Stimulated activated CD4-positive, alpha-beta T cell treated with anti-CD3 and anti-CD28 coated beads, Interleukin-15, amount 100 ng/mL, for 48 hours (primary cell): Measurements from ENCODE around the gene SPOCD1.

ENCODE experiments used
- DNase-seq, 2 donors: peaks; one replicate each; pipeline ENCODE4 v3.0.0-alpha.2; 2020; ENCODE audit warnings: low read depth in 2 of 2

SPOCD1 gene

DNA sequence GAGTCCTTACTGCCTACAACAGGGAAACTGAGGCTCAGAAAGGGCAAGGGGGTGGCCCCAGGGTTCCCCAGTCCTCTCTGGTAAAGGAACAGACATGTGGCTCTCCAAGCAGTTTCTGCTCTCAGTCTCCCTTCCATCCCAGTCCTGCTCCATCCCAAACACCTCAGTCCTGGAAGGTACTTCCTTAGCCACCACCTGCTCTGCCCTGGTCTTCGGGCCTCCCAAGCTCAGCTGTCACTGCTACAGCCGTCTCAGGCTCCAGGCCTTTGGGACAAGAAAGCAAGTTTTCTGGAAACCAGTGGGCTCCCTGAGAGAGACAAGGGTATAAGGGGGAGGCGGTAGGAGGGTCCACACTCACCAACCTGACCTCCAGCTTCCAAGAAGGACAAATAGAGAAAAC is 28.6 kb downstream of the SPOCD1 start:
- no peak for DNase-seq

DNA sequence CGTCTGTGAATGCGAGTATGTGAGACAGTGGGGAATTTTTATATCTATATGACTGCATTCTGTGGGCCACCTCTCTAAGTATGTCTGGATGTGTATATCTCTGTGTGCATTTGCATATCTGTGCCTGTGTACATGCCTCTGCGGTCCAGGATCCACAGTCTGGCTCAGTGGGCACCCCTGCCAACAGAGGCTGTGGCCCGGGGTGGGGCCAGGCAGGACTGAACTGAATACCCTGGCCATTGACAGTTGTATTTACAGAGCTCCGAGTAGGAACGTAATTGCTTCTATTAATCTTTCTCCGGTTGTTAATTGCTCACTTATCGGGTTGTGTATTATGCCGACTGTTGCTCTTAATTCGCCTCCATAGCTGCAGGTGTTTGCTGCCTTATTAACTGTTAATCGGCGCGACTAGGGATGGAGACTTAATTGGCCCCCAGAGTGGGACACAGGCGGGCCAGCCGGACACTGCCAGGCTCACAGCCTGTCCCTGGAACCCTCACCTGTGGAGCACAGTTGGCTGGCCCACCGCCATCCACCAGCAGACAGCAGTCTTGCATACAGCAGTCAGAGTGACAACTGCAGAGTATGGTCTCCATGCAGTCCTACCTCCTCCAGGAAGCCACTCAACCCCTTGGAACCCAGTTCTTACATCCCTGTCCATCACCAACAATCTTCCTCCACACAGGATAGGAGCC is 29.3 kb downstream of the SPOCD1 start:
- no peak for DNase-seq

DNA sequence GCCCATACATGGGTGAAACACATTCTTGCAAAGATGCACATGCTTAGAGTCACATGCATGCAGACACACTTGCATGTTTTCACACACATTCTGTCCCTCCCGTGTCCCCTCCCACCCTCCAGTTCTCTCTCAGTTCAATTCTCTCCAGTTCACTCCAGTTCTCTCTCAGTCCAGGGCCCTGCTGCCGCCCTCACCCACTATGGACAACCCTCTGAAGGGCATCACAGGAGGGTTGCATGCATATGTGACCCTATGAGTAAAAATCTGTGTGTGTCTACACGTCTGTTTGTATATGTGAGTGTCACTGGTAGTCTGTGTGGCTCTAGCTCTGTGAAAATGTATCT is 29.9 kb downstream of the SPOCD1 start:
- DNase-seq, result no peak

DNA sequence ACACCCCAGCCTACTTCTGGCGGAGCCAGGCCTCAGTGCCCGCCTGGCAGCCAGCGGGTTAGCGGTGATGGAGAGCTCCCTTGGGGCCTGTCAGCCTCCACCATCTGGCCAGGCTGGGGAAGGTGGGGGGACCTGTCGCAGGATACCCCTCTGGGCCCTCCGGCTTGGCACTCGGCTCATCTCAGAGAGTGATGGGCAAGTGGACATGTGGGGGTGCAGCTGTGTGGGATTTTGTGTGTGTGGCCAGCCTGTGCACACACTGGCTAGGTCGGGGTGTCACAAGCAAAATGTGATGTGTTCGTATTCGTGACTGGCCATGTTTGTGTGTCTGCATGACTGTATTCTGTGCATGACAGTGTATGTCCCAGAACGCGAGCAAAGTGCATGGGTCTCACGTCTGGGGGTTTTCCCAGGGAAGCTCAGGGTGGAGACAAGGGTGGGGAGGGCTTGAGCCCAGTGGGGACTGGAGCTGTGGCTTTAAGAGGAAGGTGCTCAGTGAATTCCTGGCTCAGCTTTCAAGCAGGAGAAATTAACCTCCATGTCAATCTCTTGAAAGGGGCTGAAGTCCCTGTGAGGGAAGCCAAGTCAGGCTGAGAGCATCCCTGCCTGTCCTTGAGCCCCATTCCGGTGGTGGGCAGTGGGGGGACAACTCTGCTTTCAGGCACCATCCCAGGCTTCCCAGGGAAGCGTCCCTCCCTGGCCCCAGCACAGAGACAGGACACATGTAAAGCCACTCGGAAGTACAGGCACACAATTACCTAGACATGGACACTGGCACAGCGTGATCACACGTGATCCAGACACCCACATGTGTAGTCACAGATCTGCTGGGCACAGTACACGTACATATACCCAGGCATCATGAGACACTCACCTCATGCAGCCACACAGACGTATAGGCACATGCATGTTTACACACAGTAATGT is 30.5 kb downstream of the SPOCD1 start:
- no peak for DNase-seq

DNA sequence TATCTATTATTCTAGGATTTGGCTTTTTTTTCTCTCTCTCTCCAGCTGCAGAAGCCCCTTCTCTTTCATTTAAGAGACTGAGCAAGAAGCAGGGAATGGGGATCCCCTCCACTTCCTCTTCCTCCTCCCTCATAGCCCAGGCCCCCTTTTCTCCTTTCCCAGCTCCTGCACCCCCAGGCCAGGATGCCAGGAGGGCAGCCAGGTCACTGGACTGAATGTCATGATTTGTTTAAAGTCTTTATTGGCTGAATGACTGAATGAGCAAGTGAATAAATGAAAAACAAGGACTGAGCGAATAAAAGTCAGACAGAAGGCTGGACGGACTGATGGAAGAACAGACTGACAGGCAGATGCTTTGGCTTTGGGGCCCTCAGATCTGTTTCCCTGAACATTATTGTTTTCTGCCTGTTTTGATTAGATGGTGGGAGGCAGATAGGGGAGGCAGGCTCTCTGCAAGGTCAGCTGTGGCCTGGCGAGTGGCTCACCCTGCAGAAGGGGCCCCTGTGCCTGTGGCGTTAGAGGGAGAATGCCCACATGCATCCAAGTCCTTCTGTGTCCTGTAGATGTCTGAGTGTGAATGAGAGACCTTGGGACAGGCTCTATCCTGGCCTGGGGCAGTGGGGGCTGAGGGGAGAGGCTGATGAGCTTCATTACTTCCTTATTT is 31.3 kb downstream of the SPOCD1 start:
- no peak for DNase-seq

DNA sequence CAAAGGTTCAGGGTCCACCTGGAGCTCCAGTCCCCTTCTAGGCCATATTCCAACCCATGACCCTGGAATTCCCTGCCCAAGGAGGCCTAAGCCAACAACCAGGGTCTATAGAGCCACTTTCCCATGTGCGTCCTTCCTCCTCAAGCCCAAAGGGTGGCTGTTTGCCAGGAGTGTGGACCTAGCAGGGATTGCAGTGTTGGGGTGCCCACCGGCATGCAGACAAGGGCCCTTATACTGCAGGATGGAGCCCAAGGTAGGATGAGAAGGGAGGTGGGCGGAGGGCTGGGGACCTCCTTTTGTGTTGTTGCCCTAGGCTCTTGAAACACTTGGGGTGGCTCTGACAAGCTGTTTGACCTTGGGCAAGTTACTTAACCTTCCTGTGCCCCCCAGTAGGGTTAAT is 32.0 kb downstream of the SPOCD1 start:
- DNase-seq, result no peak

DNA sequence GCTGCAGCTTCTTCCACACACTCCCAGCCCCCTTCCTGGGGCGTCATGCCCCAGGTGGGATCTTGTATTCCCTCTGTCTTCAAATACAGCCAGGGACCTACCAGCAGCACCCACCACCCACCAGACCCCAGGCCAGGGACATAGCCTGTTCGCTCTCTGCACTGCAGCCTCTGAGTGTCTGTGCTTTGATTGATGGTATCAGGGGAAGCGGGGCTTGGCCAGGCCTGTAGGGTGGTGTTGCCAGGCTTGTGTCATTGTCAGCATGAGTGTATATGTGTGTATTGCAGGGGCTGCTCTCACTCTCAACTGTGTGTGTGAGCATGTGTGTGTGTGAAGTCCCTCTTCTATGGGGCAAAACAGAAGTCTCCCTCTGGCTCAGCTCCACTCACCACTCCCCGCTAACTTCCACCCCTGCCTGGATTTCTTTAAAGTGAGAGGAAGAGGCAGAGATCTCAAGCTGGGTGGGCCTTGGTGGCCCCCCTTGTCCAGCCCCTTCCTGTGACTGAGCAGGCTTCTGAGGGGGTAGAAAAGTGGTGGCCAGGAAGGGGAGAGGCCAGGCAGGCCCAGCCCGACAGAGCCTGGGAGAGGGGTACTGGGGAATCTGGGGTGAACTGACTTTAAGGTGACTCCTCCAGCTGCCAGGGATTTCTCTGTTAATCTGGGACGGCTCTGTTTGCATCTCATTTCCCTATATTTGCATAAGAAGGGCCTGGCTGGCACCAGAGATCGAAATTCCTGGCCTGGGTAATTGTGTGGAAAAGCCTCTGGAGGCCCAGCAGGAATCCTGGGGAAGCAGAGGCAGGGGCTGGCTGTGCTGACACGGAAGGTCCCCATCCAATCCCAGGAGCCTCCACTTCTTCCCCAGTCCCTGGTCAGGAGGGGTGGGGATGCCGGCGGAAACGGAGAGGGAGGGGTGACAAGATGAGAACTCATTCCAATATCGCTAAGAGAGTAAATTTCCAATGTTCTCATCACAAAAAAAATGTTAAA is 33.1 kb downstream of the SPOCD1 start:
- no peak for DNase-seq

DNA sequence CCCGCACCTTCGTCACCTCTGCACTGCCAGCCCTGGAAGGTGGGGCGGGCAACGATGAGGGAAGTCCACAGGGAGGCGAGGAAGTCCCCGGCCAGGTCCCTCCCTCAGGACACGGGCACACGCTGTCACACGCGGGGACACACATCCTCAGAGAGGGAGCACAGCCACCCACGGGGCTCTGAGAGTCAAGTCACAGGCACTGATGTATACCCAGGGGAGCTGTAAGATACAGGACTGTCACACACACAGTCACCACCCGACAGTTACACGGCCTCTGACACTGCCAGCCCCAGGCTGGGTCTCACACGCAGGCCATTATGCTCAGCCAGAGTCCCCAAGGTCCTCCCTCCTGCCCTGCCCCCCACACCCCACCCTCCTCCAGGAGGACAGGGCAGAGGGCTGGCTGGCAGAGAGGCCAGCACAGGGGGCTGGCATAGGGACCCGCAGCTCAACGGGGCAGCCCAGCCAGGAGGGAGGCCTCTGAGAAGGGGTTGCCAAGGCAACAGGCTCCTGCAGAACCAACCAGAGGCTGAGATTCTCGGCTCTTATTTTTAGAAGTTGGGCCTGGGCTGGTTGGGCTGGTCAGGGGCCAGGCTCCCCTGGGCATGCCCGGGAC is 34.0 kb downstream of the SPOCD1 start:
- no peak for DNase-seq

DNA sequence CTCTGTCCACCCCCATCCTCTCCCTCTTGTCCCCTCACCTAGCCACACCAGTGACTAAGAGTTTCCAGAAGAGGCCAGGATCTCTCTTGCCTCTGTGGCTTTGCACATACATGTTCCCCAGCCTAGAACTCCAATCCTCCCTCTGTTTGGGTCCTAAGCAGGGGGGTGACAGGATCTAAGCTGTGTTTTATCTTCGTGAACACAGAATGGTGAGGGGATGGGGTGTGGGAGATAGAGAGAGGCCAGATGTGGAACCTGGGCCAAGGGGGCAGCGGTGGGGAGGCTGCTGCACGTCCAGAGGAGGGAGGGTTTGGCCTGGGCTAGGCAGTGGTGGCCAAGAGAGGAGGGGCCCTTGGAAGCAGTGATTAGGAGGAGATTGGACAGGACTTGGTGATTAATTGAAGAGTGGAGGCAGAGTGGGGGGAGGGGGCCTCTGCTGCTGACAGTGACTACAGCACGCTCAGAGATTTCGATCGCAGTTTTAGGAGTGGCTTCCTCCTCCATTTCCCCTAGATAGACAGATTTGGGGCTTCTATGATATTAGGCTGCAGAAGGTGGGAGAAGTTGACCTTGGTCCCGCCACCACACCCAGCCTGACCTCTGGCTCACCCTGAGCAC is 34.6 kb downstream of the SPOCD1 start:
- no peak for DNase-seq

DNA sequence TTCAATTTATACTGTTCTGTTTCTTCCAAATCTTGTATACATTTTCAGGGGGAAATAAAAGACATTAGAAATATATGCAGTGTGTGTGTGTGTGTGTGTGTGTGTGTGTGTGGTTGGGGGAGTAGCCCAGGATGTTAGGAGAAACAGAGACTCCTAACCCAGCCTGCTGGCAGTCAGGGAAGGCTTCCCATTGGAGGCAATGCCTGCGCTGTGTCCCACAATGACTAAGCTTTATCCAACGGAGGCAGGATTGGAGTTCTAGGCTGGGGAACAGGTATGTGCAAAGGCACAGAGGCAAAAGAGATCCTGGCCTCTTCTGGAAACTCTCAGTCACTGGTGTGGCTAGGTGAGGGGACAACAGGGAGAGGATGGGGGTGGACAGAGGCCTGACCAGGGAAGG is 35.2 kb downstream of the SPOCD1 start:
- DNase-seq, result no peak

DNA sequence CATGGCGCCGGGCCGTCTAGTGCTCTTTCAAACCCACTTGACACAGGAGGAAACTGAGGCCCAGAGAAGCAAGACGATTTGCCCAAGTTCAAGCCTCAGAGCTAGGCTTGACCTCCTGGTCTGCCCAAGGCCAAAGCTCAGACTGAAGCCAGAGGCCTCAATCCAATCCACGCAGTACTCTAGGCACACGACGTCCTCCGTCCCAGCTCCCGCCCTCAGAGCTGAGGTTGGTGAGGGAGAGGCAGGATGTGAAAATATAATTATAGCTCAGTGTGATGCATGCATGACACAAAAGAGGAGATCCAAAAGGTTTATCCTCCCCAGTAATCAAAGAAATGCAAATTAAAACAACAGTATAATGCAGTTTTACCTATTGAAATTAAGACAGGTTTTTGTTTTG is 36.1 kb downstream of the SPOCD1 start:
- DNase-seq, result no peak

DNA sequence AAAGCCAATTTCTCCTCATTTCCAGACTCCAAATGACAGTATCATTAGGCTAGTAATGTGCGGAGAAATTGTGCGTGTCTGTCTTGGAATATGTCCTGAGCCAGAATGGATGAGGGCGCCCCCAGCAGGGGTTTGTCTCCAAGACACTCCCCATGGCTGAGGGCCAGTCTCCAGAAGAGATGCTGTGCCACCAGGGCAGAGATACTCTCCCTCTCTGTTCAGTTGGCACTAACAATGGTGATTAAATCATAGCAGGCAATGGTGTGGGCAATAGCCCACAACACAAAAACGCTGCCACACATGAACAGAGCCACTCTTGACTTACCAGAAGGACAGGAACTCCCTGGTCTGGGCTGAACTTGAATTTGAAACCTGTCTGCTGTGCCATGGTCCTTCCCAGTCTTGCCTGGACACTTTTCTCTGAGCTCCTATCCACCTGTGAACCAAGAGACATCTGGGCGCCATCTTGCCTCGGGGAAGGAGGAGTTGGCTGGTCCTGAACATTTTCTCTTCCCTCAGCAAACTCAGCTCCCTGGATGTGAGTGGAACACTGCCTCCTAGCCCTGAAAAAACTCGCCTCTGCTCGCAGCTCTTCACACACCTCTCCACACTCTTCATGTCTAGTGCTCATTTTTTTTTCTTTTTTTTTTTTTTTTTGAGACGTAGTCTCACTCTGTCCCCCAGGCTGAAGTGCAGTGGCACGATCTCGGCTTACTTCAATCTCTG is 36.9 kb downstream of the SPOCD1 start:
- DNase-seq, result no peak

DNA sequence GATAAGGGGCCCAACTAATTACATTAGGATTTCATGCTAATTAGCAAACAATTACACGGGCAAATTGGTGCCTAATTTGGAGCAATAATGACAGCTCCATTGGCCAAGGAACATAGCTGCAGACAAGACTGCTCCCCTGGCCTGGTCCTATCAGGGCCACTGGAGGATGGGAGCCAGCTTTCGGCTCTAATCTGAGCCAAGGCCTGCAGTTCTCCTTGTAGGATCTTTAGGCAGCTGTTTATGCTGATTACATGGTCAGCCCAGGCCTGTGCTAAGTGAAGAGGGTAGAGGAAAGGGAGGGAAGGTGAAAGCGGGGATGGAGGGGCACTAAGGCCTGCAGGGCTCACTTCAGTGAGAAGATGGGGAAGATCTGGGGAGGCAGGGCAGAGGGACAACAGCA is 39.3 kb downstream of the SPOCD1 start:
- no peak for DNase-seq

DNA sequence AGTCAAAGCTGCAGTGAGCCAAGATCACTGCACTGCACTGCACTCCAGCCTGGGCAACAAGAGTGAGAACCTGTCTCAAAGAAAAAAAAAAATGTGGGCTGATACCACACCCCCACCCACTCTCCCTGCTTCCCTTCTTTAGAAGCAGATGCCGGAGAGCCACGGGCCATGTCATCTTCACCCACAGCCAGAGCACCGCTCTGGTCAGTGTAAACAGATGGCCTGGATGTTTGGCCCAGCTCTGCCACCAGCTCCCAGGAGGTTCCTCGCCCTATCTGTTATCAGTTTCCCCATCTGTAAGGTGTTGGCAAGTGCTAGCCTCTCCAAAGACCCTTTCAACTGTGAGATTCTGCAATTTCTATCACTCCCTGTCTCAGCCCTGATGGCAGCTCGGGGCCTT is 39.8 kb downstream of the SPOCD1 start:
- no peak for DNase-seq

DNA sequence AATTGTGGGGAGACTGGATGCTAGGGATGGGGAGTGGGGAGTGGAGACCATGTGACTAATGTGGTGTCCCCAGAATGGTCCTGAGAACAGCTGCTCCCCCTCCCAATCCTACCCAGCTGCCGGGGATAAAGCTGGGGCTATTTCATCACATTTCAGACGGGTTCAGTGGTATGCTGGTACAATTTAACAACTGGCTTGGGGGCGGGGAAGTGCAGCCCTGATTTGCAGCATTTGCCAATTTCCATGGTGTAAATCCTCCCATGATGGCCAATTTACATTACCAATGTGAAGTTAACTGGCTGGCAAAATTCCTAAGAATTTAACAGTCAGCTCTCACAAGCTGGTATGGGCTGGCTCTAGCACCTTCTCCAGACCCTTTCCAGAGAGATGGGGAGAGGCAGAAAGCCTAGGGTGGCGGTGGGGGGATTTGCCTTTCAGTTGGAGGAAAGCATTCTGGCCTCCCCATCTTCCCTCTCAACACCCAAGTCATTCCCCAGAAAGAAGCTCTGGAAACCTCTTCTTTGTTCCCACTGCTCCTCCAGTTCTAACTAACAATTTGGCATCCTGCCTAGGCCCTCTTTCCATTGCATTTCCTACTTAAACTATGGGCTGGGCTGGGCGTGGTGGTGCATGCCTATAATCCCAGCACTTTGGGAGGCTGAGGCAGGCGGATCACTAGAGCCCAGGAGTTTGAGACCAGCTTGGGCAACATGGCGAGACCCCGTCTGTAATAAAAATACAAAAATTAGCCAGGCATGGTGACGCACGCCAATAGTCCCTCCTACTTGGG is 40.4 kb downstream of the SPOCD1 start:
- DNase-seq, result no peak

DNA sequence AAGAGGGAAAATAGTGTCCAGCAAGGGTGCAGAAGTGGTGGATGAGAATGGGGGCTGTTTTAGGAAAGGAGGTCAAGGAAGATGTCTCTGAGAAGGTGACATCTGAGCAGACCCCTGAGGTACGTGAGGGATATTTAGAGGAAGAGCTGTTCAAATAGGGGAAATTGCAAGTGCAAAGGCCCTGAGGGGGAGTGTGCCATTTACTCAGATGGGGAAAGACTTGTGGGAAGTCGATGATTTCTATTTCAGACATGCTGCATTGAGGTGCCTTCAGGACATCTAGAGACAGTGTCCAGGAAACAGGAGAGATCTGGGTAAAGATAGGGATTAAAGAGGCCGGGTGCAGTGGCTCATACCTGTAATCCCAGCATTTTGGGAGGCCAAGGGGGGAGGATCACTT is 41.3 kb downstream of the SPOCD1 start:
- DNase-seq, result no peak

DNA sequence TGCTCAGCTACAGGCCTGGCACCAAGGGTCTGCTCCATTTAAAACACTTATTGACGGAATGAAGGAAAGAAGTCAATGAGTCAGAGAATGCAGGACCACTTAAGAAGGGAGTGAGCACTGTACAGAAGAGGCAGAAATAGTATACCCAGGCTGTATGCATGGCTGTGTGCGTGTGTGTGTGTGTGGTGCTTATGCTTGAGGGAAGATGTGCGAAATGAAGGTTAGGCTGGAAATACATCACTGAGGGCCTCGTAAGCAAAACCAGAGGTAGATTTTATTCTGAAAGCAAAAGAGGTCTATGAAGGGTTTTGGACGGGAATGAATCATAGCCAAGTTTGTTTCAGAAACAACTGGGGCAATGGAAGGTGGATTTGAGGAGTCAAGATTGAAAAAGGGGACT is 42.0 kb downstream of the SPOCD1 start:
- DNase-seq, result no peak

DNA sequence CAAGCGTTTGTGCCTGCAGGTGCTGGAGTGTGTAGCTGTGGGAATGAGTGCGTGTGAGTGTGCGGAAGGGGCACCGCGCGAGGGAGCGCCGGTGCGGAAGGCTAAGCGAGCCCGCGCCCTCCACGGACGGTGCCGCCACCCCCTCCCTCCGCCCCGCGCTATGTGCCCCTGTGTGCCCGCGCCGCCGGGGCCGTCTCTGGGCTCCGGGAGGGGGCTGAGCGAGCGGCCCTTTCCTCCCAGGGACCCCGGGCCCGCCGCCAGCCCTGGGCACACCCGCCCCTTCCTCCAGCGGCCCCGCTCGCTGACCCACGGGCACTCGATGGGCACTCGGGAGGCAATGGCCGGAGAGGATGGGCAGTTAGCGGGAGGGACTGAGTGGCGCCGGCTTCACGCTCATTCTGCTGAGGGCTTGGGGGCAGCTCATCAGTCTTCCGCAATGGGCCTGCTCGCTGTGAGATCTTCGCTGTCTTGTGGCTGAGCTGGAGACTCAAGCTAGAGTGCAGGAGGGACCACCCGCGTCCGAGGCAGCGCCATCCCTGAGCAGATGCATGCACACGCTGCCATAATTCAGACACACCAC is 43.1 kb downstream of the SPOCD1 start:
- DNase-seq, result no peak
